ENCODE results near the gene PLXDC2.

PLXDC2 gene

DNA sequence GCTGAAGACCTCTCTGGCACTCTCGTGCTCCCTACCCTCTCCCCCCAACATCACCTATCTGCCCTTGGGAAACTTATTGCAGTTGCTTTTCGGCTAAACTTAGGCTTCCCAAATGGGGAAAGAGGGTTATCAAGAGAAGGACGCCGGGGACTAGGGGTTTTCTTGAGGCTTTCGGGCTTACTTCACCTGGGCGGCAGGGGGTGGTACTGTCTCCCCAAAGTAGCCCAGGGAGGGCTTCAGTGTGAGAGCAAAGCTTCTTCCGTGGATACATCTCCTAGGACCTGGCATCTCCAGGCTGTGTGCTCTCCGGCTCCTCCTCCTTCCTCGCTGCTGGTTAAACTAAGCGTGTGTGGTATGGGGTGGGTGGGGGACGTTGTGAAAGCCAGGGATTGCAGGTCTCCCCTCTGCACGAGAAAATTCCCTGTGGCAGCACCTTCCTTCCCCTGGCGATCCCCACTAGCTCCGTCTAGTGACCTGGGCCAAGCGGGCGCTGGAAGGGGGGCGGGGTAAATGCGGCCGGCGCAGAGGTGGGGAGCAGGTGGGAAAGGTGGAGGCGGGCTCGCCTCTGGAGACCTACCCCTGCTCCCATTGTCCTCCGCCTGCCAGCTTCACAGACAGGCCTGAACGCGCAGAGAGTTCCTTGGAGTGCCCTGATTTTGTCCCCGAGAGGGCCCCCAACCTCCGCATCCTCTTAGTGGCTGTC, 1.1 kb downstream of the PLXDC2 start:
- DNase-seq, result no peak

DNA sequence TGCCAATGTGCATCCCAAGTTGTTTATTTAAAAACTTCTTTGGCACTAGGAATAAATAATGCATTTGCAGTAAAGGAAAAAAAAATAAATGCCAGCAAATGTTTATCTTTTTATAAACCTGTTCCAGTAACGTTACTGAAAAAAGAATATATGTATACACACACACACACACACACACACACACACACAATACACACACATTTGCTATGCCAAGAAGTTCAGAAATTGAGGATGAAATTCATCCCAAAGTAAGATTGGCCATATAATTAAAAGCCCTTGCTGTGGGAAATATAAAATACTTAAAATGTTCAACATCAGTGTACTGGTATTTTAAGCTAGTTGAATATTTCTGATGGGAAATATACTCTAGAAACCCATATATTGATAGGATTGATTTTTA, 2.6 kb downstream of the PLXDC2 start:
- DNase-seq, result no peak

DNA sequence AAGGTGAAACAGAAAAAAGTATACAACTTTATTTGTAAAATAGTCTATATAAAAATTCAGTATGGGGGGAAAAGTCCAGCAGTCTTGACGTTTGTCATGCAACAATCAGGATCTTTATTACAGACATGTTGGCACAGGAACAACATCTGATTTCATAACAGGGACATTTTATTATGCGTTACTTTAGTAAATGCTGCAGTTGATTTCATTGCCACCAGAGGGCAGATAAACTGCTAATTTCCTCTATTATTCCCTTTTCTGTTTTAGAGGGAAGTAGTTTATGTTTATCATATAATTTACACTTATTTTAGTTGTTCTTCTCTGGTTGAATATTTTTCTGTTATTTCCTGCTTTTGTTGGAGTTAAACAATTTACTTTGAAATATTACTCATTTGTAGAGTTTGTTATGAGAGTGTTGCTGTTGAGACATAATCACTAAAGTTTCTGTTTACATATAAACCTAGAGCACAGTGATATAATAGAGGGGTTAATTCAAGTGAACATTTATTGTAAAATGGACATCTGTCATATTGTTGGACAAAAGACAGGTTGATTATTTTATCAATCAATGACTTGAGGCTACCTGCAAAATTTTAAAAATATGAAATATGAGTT, 3.3 kb downstream of the PLXDC2 start:
- DNase-seq, result no peak

DNA sequence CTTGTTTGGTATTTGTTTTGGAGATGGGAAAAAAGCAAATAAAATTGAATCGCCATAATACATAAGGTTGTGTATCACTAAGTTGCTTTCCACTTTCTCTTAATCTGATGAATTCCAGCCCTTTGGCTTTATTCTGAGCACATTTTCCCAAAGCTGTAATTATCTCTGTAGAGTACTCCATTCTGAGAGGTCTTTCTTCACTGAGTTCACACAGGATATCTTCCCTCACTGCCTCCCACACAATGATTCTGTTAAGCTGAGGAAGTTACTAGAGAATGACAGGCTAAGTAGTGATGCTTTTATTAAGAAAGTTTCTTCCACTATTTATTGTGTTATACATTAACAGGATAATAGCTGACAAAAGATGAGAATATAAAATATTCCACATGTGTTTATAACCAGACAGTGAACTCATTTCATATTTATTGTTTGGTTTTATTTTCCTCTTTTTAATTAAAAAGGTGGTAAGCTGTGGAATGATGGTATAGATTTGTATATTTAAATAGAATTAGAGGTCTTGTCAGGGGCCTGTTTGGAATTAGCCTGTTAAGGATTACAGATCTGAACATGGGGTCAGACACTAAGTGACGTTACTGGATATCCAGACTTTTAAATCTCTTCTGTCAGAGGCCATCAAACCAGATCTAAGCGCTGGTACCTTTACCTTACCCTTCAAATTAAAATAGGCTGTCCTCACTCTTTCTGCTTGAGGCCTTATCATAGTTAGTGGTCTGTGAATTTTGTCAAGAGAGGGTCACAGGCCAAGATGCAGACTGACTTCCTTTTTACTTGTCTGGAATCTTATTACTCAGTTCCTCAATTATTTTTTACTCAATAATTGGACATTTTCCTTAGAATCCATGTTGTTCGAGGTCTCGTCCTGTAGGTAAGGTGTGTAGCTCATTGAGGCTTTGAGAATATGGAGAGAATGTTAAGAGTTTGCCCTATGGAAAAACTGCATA, 8.4 kb downstream of the PLXDC2 start:
- DNase-seq, result no peak

DNA sequence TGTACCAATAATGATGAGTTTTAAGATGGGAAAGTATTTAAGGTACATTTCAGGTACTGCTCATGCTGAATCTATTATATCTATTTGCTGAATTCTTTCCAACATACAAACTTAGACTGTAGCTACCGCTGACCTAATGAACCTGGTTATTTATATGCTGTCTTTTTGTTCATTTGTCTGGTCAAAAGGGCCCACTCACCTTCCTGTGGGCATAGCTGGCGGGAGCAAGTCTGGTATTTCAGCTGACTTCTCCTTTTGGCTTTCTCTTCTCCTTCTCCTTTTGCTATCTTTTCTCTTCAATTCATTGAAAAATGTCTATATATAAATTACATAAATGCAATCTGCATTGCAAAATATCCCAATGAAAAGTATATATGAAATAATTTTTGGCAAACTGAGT, 9.5 kb downstream of the PLXDC2 start:
- no peak for DNase-seq

DNA sequence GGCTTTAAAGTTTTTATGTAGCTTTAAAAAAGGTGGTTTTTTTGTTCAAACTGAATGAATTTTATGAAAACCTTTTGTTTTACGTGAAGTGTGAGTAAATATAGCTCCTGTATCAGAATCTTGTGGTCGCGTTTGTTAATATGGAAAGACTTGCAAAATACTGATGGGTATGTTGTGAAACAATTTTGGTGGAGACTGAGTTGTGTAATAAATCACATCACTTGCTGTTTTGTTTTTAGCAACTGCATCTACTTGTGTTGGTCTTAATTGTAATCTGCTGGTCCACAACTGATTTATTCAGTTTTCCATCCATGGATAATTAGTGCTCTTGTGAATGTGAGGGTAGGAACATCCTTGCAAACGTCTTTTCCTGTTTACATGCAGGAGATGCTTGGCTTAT, 10.5 kb downstream of the PLXDC2 start:
- DNase-seq, result no peak

DNA sequence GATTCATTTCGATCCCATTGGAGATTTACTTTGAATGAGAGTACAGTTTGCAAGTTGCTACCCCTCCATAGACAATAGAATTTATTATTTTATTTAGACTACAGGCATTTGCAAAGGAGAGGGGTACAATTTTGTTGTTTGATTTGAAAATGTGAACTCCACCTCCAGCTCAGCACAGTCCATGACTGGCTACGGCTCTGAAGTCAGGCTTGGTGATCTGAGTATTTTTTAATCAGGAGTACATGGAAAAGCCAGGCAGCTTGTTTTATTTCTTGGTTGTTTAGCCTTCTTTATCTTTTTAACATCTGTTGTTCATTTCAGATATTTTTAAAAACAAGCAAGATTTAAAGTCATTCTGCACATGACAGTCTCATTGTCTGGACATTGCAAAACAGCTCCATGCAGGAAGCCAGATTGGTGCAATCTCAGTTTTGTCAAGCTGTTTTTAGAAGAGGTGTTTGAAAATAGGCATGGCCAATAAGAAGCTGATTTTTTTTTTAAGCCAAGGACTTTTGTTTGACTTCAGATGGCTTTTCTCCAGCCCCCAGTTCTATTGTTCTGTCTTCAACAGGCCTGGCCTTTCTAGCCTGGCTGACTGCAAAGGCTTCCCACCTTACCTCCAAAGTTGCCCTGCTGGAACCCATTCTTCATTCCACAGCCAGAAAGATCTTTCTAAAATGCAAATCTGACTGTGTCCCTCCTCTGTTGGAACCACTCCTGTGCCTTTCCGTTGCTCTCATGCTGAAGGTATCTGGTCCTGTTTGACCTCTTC, 12.2 kb downstream of the PLXDC2 start:
- DNase-seq, result no peak

DNA sequence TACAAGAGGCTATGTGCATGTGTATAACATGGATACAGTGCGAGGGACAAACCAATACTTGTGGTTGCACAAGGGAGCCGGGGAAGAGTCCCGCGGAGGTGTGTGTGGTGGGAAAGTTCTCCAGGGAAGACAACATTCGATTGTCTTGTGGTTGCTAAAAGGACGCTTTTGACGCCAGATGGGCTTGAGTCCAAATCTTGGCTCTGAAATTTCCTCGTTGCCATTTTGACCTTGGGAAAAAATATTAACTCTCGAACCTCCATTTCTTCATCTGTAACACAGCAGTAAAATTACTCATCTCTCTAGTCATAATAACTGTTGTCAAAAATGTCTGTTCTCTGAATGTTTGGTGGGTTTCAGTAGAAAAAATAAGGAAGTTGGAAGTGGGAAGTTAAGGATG, 16.5 kb downstream of the PLXDC2 start:
- no peak for DNase-seq

DNA sequence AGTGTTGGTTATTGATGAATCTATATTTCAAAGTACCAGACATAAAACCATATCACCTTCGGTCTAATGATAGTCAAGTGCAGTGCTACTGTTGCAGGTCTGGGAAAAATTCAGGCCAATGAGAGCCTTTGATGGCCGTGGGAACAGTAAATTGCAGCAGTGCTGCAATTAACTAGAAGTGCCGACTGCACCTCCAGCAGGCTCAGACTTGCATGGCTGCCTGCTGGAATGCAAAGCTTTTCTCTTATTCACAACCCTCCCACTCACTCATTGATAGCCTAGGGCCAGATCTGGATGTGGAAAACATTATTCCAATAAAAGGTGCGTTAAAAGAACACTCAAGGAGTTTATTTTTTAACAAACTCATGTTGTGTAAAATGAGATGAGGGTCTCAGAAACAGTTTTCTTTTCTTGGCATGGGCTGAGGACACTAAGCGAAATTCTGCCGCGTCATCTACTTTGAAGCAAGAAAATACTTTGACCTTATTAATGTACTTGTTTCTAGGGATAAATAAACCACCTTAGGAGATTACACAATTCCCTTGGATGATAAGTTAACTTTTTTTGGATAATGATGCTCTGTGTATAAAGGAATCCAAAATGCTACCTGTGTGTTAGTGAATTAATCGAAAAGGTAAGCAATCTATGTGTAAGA, 17.1 kb downstream of the PLXDC2 start:
- no peak for DNase-seq

DNA sequence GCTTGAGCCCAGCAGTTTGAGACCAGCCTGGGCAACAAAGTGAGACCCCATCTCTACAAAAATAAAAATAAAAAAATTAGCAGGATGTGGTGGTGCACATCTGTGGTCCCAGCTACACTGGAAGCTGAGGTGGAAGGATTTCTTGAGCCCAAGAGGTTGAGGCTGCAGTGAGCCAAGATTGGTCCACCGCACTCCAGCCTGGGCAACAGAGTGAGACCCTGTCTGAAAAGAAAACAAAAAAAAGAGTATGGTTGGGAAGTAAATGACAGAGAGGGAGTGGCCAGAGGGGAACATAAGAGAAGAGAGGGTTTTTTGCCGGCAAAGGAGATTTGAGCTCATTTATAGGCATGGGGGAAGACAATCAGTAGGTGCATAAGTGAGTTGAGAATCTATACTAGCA, 19.7 kb downstream of the PLXDC2 start:
- no peak for DNase-seq

DNA sequence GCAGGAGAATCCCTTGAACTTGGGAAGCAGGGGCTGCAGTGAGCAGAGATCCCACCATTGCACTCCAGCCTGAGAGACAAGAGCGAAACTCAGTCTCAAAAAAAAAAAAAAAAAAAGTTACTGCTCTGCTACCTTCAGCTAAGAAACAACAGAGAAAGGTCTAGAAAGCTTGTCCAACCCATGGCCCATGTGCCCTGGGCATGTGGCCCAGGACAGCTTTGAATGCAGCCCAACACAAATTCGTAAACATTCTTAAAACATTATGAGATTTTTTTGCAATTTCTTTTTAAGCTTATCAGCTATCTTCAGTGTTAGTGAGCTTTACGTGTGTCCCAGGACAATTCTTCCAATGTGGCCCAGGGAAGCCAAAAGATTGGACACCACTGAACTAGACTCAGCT, 22.9 kb downstream of the PLXDC2 start:
- no peak for DNase-seq

DNA sequence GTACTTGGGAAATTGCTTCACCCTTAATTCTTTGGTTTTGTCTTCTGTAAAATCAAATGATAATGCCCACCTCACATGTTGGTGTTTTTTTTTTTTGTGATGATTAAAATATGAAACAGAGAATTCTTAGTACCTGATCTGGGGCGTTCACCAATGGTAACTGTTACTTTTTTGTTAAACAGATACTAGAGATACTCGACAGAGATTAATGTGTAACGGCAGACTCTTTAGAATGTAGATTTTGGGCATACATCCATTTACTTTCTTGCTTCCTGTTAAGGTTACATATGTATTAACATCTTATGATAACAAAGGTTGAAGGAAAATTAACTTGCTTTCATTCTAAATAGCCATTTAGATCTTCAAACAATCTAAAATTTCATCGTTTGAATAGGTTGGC, 23.3 kb downstream of the PLXDC2 start:
- no peak for DNase-seq

DNA sequence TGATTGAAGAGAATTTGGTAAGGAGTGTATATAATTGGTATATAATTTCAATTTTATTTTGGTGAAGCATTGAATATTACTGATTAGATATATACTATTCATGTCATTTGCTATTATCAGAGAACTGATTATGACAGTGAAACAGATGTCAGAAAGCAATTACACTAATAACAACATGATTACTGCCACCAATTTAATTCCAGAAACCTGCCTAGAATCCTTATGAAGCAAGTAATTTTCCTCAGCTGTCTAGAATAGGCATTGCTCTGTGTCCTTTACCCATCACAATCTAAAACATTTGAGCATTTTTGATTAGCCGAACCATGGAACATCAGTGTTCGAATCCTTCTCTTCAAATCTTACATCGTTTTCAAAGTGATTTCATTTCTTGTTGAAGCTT, 24.5 kb downstream of the PLXDC2 start:
- no peak for DNase-seq

DNA sequence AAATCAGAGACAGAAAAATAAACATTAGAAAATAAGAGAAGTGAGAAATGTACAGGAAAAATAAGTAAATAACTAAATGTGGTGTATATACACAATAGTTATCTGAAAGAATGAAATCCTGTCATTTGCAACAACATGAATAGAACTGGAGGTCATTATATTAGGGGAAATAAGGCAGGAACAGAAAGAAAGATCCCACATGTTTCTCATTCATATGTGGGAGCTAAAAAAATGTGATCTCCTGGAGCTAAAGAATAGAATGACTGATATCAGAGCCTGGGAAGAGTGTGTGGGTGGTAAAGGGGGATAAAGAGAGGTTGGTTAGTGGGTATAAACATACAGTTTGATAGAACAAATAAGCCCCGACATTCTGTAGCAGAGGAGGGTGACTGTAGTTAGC, 27.3 kb downstream of the PLXDC2 start:
- no peak for DNase-seq

DNA sequence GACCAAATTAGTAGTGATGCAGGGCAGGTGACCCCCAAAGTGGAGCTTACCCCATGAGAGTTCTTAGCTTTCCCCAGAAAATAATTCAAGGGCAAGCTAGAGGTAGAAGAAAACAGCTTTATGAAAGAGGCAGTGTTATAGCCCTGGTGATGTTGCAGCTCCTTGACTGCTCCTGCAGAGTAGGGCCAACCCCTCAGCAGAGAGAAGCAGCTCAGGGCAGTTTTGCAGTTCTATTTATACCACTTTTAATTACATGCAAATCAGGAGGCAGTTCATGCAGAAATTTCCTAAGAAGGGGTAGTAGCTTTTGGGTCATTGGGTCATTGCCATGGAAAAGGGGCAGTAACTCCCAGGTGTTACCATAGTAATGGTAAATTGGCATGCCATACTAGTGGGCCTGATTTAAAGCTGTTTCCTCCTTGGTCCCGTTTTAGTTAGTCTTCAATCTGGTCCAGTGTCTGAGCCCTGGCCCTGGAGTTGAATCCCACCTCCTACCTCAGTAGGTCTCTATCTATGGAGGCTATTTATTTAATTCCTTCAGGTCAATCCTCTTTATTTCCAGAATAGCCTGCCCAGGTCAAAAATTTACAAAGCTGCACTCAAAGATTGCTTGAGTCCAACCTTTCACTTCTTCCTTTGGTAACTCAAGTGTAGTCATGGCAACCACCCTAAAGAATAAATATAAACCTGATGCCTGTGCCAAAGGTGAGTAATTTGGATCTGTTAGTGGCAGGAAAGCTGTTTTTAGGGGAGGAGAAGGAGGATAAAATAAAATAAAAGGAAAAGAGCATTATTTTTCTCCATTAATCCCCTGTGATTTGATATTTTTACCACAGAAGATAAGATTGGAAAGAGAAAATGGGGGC, 29.5 kb downstream of the PLXDC2 start:
- DNase-seq, result no peak

DNA sequence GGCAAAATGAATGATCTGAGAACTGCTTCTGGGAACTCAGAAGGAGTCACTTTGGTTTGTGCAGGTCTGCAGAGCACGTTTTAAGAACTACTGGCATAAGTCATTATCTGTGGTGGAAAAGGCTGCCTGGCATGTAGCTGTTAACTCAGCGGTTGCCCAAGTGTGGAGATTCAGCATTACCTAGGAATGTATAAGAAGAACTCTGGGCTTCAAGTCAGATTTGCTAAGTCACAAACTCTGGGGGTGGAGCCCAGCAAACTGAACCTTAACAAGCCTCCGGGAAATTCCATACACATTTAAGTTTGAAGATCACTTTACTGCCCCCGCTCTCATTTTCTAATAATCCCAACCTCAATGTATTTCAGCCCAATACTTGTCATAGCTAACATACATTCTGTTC, 31.1 kb downstream of the PLXDC2 start:
- no peak for DNase-seq

DNA sequence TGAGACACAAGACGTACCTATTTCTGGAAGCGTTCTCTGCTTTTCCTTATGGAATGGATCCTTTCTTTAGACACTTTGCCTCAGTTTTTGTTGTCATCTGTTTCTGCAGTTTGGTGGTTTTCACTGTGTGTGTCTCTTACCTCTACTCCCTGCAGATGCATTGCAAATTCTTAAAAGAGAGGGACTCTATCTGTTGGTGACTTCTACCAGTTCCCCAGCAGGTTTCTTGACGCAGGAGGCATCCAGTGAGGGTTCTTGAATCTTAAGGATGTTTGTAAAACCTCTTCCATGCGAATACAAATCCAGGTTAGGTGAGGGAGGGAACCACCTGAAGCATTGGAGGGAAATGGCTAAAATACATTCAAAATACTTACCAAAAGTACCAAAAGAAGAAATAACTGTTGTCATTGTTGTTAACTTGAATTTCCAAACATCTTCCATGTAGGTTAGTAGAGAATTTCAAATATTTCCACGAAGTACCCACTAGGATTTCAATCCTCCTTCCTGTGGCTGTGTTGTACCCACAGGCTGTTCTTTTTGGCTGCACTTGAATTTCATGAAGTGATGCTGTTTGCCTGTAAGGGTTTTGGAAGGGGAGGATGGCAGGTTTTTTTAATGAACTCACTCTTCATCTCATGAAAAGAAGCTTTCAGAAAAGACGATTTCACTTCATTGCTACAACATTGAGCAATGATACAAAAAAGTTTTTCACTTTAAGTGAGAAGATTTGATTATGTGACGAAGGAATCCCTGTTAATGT, 32.2 kb downstream of the PLXDC2 start:
- no peak for DNase-seq

DNA sequence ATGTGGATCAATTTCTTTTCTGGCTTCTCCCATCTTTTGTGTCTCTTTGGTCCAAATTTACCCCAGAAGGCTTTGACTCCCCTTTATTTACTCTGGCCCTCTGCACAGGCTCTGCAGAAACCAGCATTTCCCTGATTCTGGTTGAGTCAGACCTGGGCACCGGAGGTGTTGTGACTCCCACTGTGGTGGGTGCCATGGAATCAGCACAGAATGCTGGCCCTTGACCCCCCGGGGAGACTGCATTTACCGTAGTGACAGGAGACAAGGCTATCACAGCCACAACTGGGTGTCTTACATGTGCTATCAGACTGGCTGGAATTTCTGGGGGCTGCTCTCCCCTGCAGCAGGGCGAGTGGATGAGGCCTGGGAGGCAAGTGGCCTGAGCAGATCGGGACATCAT, 37.6 kb downstream of the PLXDC2 start:
- DNase-seq, result no peak

DNA sequence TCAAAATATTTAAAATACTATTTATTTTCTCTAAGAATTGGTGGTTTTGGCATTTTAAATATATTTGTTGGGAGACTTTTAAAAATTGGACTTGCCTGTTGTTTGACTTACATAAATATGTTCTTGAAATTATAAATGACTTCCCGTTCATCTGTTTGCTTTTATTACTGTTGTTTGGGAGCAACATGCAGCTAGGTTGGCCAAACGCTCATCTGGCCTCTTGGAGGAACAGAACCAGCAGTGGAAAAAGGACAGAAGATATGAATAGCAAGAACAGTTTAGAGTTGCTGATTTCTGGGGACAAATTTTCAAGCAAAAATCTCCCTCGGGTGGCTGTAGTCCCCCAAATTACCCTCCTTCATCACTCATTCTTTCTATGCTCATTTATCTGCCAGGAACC, 41.6 kb downstream of the PLXDC2 start:
- no peak for DNase-seq

DNA sequence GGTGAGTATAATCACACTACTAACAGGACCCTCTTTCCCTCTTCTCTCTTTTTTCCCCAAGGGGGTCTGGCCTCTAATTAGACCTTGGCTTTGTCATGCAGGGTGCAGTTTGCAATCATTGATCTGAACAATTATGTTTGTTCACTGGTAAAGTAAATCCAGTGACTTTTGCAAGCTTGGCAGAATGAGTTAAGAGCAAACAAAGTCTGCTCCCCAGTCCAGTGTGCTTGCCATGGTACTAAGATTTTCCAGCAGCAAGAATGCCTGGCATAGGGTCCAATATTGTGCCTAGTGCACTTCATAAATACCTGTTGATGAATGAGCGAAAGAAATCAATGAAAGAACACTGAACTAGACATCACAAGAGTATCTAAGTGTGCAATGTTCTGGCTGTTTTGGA, 43.9 kb downstream of the PLXDC2 start:
- DNase-seq, result no peak
